Ovary (tissue), 3 donors: ENCODE data around the gene PNPLA3.

Experiments
- CTCF ChIP-seq, 3 donors: fragments of 450-650 bp in 2 of 3; fragments of 200-600 bp in 1 of 3; IDR thresholded peaks; one replicate each; pipeline versions ENCODE4 v1.5.1 to v1.8.0; 2016 to 2022; ENCODE audit warnings: antibody characterized with exemption in 3 of 3, mild to moderate bottlenecking in 1 of 3
- EP300 ChIP-seq: sonication (generic); formaldehyde crosslinking; IDR thresholded peaks from one replicate; pipeline ENCODE4 v1.6.1; 2017; ENCODE audit warnings: antibody characterized with exemption
- POLR2A ChIP-seq: fragments of 450-650 bp; IDR thresholded peaks from one replicate; pipeline ENCODE4 v1.6.1; 2017; ENCODE audit warnings: antibody characterized with exemption, mild to moderate bottlenecking, moderate library complexity
- donor health status: DM: no; HTN: no; CAD: no.

GRCh38 chr22:43881091-43882061, 42.2 kb upstream of the PNPLA3 start:
- TF ChIP-seq CTCF (IDR thresholded peaks at IDR 0.05) (no peak), POLR2A (no peak), EP300 (no peak)
